HG03060 (cell line): ENCODE data around the gene MTG1.
"Not testable (repeated sequence)": the region's sequence is repeated elsewhere in the genome, so short reads cannot be mapped to it uniquely, and the experiment has no call there.

Source experiments
- ATAC-seq: cut with Tn5 transposase; IDR thresholded peaks from one replicate; pipeline ENCODE4 v1.9.1; 2021; ENCODE audit warnings: low read depth, moderate number of reproducible peaks; ENCODE audit not compliant: unreplicated experiment

The MTG1 gene

GRCh38 chr10:133377025-133377817 is 16.7 kb upstream of the MTG1 start:
- no peak for ATAC-seq

- ATAC-seq = no peak
These were observed 16.1 kb upstream of the MTG1 start for GRCh38 chr10:133377818-133378250.

DNA sequence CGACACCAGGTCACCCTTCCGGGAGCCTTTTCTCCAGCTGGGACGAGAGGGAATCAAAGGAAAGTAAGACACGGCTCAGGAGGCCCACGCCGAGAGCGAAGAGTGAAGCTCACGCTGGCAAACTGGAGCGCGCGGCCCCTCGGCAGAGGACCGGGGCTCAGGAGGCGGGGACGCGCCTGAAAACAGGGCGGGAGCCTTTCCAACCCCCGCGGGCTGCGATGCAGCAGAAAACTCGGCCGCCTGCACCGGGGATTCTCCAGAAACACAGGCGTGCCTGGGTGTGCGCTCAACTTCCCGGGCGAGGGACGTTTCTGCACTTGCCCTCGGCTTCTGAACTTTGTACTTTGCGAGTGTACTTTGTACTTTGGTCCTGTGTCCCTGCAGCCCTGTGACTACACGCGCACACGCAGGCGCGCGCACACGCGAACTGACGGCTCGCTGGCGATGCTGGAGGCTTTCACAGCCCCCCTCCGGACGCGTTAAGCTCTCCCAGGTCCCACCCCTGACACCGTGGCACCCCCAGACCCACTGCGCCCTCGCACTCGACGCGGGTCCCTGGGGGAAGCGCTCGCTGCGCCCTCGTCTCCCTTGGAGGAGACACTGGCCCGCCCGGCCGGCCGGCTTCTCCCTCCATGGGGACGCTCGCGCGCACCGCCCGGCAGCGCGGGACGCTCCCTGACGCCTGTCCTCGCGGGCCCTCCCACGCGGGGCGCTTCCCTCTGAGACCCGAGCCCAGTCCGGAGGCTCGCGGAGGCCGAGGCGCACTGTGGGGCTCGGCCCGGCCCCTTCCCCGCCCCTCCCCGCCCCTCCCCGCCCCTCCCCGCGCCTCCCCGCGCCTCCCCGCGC is 15.5 kb upstream of the MTG1 start:
- no peak for ATAC-seq

DNA sequence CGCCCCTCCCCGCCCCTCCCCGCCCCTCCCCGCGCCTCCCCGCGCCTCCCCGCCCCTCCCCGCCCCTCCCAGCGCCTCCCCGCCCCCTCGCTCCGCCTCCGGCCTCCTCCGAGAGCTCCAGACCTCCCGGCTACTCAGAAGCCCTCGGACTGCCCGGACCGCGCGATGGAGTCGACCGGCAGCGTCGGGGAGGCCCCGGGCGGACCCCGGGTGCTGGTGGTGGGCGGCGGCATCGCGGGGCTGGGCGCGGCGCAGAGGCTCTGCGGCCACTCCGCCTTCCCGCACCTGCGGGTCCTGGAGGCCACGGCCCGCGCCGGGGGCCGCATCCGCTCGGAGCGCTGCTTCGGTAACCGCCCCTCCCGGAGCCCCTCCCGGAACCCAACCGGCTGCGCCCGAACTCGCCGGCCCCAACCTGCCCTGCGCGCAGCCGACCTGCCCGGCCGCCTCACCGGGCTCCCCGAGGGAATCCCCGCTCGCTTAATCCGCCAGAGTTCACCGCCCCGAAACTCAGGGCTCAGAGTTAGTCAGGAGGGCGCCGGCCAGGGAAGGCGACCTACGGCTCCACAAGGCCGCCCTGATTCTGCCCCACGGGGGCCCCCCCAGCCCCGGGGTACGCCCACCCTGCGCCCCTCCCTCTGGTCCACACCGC is 14.7 kb upstream of the MTG1 start, which contains the start of gene PAOX:
PAOX (plus strand) TSS at position 111 of the 649 bp plus-strand sequence; CDS start at position 166, 55 bp downstream.
- no peak for ATAC-seq

DNA sequence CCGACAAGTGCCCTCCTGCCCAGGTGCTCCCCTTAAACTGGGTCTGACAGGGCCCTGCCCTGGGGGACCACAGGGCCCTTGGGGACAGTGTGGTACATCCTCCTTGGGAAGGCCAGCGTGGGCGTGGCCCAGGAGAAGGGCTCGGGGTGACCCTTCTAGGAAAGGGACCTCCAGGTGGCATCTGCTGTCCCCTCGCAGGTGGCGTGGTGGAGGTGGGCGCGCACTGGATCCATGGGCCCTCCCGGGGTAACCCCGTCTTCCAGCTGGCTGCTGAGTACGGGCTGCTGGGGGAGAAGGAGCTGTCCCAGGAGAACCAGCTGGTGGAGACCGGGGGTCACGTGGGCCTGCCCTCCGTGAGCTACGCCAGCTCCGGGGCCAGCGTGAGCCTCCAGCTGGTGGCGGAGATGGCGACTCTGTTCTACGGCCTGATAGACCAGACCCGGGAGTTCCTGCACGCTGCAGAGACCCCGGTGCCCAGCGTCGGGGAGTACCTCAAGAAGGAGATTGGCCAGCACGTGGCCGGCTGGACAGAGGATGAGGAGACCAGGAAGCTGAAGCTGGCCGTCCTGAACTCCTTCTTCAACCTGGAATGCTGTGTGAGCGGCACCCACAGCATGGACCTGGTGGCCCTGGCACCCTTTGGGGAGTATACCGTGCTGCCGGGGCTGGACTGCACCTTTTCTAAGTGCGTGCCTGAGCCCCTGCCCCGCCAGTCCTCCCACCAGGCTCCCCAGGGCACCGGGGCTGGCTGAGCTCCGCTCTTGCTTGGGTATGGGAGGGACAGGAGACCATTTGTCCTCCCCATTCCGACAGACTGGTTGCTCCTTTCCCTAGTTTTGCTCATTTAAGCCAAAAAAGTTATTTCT is 13.9 kb upstream of the MTG1 start:
- no peak for ATAC-seq

DNA sequence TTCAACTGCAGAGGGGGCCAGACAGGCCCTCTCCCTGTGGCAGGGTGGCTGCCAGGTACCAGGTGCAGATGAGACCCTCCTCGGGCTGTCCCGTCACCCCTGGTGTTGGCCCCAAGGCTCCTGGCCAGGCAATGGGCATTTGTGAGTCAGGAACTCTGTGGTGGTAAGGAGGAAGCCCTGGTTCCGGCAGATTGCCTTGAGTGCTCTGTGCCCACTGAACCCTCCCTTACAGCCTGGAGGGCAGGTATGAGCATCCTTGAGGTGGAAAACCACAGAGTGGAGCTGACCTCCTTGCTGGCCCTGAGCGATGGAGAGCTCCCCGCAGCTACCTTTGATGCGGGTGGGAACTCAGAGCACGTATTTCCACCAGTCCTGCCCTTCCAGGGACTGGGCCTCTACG is 12.9 kb upstream of the MTG1 start:
- no peak for ATAC-seq

GRCh38 chr10:133383551-133383950 is 10.4 kb upstream of the MTG1 start:
- no peak for ATAC-seq

GRCh38 chr10:133384071-133384470 is 9.9 kb upstream of the MTG1 start:
- no peak for ATAC-seq

DNA sequence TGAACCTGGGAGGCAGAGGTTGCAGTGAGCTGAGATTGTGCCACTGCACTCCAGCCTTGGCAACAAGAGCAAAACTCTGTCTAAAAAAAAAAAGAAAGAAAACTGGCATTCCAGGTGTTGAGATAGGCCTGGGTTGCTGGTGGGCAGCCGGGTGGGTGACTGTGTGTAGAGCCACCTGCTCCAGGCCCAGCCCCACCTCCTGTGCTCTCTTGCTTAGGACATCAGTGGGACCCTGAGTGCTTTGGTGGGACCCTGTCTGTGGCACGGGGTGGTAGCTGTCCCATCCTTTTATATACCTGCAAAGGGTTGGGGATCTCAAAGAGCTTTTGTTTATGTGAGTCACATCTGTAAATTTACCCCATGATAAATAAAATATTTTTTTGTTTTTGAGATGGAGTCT is 8.7 kb upstream of the MTG1 start:
- no peak for ATAC-seq

DNA sequence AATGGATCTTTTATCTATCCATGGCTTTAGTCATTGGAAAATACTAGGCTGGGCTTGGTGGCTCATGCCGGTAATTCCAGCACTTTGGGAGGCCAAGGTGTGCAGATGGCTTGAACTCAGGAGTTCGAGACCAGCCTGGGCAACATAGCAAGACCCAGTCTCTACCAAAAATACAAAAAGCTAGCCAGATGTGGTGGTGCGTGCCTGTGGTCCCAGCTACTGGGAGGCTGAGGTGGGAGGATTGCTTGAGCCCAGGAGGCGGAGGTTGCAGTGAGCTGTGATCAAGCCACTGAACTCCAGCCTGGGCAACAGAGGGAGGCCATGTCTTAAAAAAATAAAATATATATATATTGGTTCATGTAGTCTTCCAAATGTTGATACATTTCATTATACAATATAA is 7.0 kb upstream of the MTG1 start:
- ATAC-seq = not testable (repeated sequence)

DNA sequence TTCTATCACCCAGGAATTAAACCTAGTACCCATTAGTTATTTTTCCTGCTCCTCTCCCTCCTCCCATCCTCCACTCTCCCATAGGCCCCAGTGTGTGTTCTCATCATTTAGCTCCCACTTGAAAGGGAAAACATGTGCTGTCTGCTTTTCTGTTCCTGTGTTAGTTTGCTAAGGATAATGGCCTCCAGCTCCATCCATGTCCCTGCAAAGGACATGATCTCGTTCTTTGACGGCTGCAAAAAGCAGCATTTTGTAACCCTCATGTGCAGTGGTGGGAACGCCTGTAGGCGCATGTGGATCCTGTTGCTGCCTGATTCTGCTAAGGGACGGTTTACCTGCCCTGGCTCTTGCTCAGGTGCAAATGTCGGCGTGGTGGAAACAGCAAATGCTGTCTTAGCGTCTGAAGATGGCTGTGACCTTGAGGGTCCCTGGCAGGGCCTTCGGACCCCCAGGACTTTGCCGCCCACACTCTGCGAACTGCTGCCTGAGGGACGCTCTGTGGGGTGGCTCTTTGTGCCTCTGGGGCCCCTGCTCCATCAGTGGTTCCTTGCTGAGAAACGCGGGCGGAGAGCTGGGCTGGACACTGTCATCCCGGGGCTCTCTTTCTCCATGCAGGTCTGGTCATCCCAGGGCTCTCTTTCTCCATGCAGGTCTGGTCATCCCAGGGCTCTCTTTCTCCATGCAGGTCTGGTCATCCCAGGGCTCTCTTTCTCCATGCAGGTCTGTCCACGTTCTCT is 5.6 kb upstream of the MTG1 start:
- ATAC-seq = no peak

DNA sequence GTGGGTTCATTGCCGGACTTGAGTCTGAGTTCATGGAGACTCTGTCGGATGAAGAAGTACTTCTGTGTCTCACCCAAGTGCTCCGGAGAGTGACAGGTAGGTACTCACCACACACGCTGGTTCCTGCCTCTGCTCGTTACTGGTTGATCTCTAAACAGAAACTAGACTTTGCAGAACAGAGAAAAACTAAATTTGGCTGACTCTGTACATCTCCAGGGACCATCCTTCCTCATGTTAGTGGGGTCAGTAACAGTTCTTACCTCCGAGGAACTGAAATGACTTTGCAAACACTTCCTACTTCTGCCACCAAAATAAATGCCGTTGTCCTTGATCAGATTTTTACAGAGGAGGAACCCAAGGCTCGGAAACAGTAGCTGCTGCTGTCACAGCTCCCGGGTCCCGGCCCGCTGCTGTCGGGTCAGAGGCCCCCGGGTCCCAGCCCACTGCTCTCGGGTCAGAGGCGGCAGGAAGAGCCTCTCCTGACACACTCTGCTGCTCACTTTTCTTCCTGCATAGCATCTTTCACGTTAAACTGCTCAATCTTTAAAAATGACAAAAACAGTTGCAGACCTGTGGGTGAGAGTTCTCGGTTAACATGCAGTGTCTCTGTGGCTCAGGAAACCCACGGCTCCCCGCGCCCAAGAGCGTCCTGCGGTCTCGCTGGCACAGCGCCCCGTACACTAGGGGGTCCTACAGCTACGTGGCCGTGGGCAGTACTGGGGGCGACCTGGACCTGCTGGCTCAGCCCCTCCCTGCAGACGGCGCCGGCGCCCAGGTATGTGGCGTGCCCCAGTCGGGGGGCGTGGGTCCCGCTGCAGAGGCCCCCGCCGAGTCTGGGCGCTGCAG is 4.8 kb upstream of the MTG1 start:
- peak; percentile 88 for ATAC-seq

GRCh38 chr10:133390597-133391248 is 3.2 kb upstream of the MTG1 start:
- no peak for ATAC-seq

- no peak for ATAC-seq
These were observed 2.7 kb upstream of the MTG1 start for GRCh38 chr10:133391249-133391635.

GRCh38 chr10:133391761-133392518 is 2.0 kb upstream of the MTG1 start:
- no peak for ATAC-seq

- no peak for ATAC-seq
These were observed 425 bp upstream of the MTG1 start for GRCh38 chr10:133393401-133394063.

DNA sequence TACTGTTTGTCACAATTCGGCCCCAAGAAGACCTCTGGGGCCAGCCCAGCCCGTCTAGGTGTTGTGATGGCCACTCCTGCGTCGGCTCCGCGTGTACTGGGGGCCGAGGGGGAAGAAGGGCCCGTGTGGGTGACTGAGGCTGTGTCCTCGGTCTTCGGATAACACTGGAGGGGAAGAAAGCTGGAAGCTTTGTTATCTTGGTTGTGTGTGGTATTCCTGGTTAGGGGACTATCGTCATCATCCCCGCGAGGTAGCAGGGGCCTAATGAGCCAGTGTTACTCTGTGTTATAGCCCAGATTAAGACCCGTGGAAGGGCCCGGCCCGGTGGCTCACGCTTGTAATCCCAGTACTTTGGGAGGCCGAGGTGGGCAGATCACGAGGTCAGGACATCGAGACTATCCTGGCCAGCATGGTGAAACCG is 854 bp downstream of the MTG1 start:
- ATAC-seq = no peak
